H1 (cell line): ENCODE measurements around the gene CD300A. TPM values are rescaled to one million over a fixed set of nuclear protein-coding genes. Genes with fewer than 3 reads are reported as not detected.
A peak's percentile ranks its signal among the peaks of the same experiment; 100 is the strongest.

Source experiments
- CTCF ChIA-PET: fragments of 300-600 bp; sonication (Branson Sonifier 250); formaldehyde crosslinking; loops from one replicate; lab custom pipeline; 2021; ENCODE audit not compliant: partially characterized antibody; lab: Charles Lee
- POLR2A ChIA-PET: fragments of 300-600 bp; sonication (Branson Sonifier 250); formaldehyde crosslinking; loops from one replicate; lab custom pipeline; 2021; ENCODE audit warnings: inconsistent platforms; ENCODE audit not compliant: partially characterized antibody; lab: Charles Lee
- DNase-seq, 2 experiments: peaks; one replicate each; pipeline versions ENCODE4 v3.0.0 to v3.0.0-alpha.2; 2010 to 2022; ENCODE audit warnings: low spot score in 2 of 2, low read depth in 1 of 2, mixed read lengths in 1 of 2
- FAIRE-seq: peaks from 2 replicates; lab custom pipeline; 2011; peaks lifted over from hg19 to GRCh38; lab: Jason Lieb, UNC
- H2AFZ ChIP-seq: 2 replicates; pipeline ENCODE4 v1.8.1; 2012; ENCODE audit warnings: low read length, inconsistent platforms
- H2AK5ac ChIP-seq: 2 replicates; pipeline ENCODE4 v1.6.1; 2013; ENCODE audit warnings: low read depth, low read length
- H2BK120ac ChIP-seq: replicated peaks from 2 replicates; pipeline ENCODE3; 2013; ENCODE audit warnings: low read depth, low read length, inconsistent platforms
- H2BK12ac ChIP-seq: 2 replicates; pipeline ENCODE4 v1.6.1; 2013; ENCODE audit warnings: low read depth, low read length
- H2BK15ac ChIP-seq: 2 replicates; pipeline ENCODE4 v1.6.1; 2013; ENCODE audit warnings: low read length
- H2BK20ac ChIP-seq: 2 replicates; pipeline ENCODE4 v1.6.1; 2013; ENCODE audit warnings: low read length
- H2BK5ac ChIP-seq: 2 replicates; pipeline ENCODE4 v1.6.1; 2013; ENCODE audit warnings: low read depth, low read length
- H3K14ac ChIP-seq: 2 replicates; pipeline ENCODE4 v1.6.1; 2013; ENCODE audit warnings: inconsistent platforms; ENCODE audit not compliant: insufficient read length
- H3K18ac ChIP-seq: 2 replicates; pipeline ENCODE4 v1.6.1; 2013; ENCODE audit warnings: low read length; ENCODE audit errors: extremely low read depth
- H3K23ac ChIP-seq: 2 replicates; pipeline ENCODE4 v1.6.1; 2013; ENCODE audit warnings: inconsistent platforms; ENCODE audit not compliant: insufficient read length
- H3K23me2 ChIP-seq: 2 replicates; pipeline ENCODE4 v1.6.1; 2013; ENCODE audit warnings: low read depth, low read length
- H3K27ac ChIP-seq: 2 replicates; pipeline ENCODE4 v1.6.1; 2011; ENCODE audit warnings: low read depth, low read length, inconsistent platforms
- H3K27me3 ChIP-seq, 4 experiments: replicated peaks in 1 of 4; 1 replicate in 1 of 4; 2 replicates in 3 of 4; pipeline versions ENCODE4 v1.6.1 to v1.8.1; 2011 to 2013; ENCODE audit warnings: low read length in 3 of 4, mild to moderate bottlenecking in 3 of 4, inconsistent platforms in 2 of 4, mixed read lengths in 2 of 4, moderate library complexity in 1 of 4; ENCODE audit not compliant: control insufficient read depth in 3 of 4, insufficient read depth in 3 of 4; ENCODE audit errors: extremely low read depth in 1 of 4
- H3K36me3 ChIP-seq, 4 experiments: 2 replicates each; pipeline versions ENCODE4 v1.6.1 to v1.8.1; 2011 to 2013; ENCODE audit warnings: mild to moderate bottlenecking in 4 of 4, low read length in 3 of 4, moderate library complexity in 2 of 4, control low read depth in 1 of 4, inconsistent platforms in 1 of 4; ENCODE audit not compliant: insufficient read depth in 4 of 4, control insufficient read depth in 2 of 4
- H3K4ac ChIP-seq: replicated peaks from 2 replicates; pipeline ENCODE3; 2013; ENCODE audit warnings: low read length, low read depth, mixed read lengths, inconsistent platforms; ENCODE audit not compliant: insufficient read length
- H3K4me1 ChIP-seq, 4 experiments: replicated peaks in 1 of 4; 1 replicate in 1 of 4; 2 replicates in 3 of 4; pipeline versions ENCODE4 v1.6.1 to v1.8.1; 2011 to 2013; ENCODE audit warnings: low read length in 3 of 4, inconsistent platforms in 2 of 4, mixed read lengths in 1 of 4; ENCODE audit not compliant: insufficient read depth in 4 of 4, control insufficient read depth in 3 of 4
- H3K4me2 ChIP-seq, 2 experiments: 2 replicates each; pipeline versions ENCODE4 v1.6.1 to v1.8.1; 2011 to 2013; ENCODE audit warnings: low read depth in 2 of 2, low read length in 2 of 2, control low read depth in 1 of 2, inconsistent platforms in 1 of 2, mild to moderate bottlenecking in 1 of 2; ENCODE audit not compliant: insufficient read depth in 1 of 2
- H3K4me3 ChIP-seq, 4 experiments: fragments of 200-600, 300-600 bp in 1 of 4; sonication (generic), shearing (Covaris generic), sonication (Bioruptor Twin) in 1 of 4; 2 replicates each; pipeline versions ENCODE4 v1.5.1 to v1.8.1; 2011 to 2016; ENCODE audit warnings: low read length in 4 of 4, low read depth in 3 of 4, control low read depth in 2 of 4, inconsistent platforms in 2 of 4, mild to moderate bottlenecking in 2 of 4, mixed read lengths in 1 of 4, moderate library complexity in 1 of 4; ENCODE audit not compliant: insufficient read depth in 2 of 4; ENCODE audit errors: extremely low read depth in 1 of 4
- H3K56ac ChIP-seq: replicated peaks from 2 replicates; pipeline ENCODE3; 2013; ENCODE audit warnings: low read depth, mild to moderate bottlenecking, mixed read lengths, low read length, inconsistent platforms; ENCODE audit not compliant: insufficient read length
- H3K79me1 ChIP-seq: 2 replicates; pipeline ENCODE4 v1.6.1; 2013; ENCODE audit warnings: low read depth, low read length, control low read depth
- H3K79me2 ChIP-seq, 2 experiments: 2 replicates each; pipeline versions ENCODE4 v1.6.1 to v1.8.1; 2012 to 2013; ENCODE audit warnings: low read length in 2 of 2, mild to moderate bottlenecking in 2 of 2, inconsistent platforms in 1 of 2; ENCODE audit not compliant: insufficient read depth in 2 of 2, control insufficient read depth in 1 of 2
- H3K9ac ChIP-seq, 4 experiments: replicated peaks in 1 of 4; 1 replicate in 1 of 4; 2 replicates in 3 of 4; pipeline versions ENCODE4 v1.6.1 to v1.8.1; 2011 to 2013; ENCODE audit warnings: low read depth in 3 of 4, low read length in 3 of 4, control low read depth in 2 of 4, mild to moderate bottlenecking in 2 of 4, moderate library complexity in 2 of 4, inconsistent platforms in 1 of 4; ENCODE audit errors: extremely low read depth in 1 of 4
- H3K9me3 ChIP-seq, 2 experiments: 2 replicates each; pipeline versions ENCODE4 v1.6.1 to v1.8.1; 2012 to 2013; ENCODE audit warnings: mild to moderate bottlenecking in 2 of 2, moderate library complexity in 2 of 2, control low read depth in 1 of 2, inconsistent platforms in 1 of 2, low read depth in 1 of 2, low read length in 1 of 2, mixed read lengths in 1 of 2; ENCODE audit not compliant: insufficient read depth in 2 of 2
- H4K20me1 ChIP-seq, 2 experiments: replicated peaks in 1 of 2; 2 replicates each; pipeline versions ENCODE3 to v1.8.1; 2011 to 2013; ENCODE audit warnings: inconsistent platforms in 2 of 2, low read length in 2 of 2, mild to moderate bottlenecking in 1 of 2; ENCODE audit not compliant: insufficient read depth in 2 of 2, control insufficient read depth in 1 of 2
- H4K5ac ChIP-seq: 2 replicates; pipeline ENCODE4 v1.6.1; 2013; ENCODE audit warnings: low read length, low read depth, mixed read lengths, inconsistent platforms; ENCODE audit not compliant: insufficient read length
- H4K8ac ChIP-seq: 2 replicates; pipeline ENCODE4 v1.8.0; 2013; ENCODE audit warnings: mild to moderate bottlenecking, moderate library complexity, low read length, inconsistent platforms; ENCODE audit not compliant: insufficient read depth; ENCODE audit errors: extremely low read depth
- H4K91ac ChIP-seq: replicated peaks from 2 replicates; pipeline ENCODE3; 2013; ENCODE audit warnings: low read length, mixed read lengths, inconsistent platforms; ENCODE audit not compliant: insufficient read length
- EZH2 ChIP-seq: fragments of 200-600 bp; sonication (generic); IDR thresholded peaks from 2 replicates; pipeline ENCODE4 v1.7.1; 2012; ENCODE audit warnings: low read depth, mild to moderate bottlenecking, moderate library complexity, low read length, inconsistent platforms; ENCODE audit not compliant: severe bottlenecking
- GABPA ChIP-seq: IDR thresholded peaks from 2 replicates; pipeline ENCODE4 v1.6.1; 2011; ENCODE audit warnings: mild to moderate bottlenecking, low read length, moderate library complexity, borderline replicate concordance; ENCODE audit not compliant: insufficient read depth
- HDAC6 ChIP-seq: IDR thresholded peaks from one replicate; pipeline ENCODE4 v1.7.1; 2012; ENCODE audit warnings: low read depth, mild to moderate bottlenecking, inconsistent platforms, low read length, moderate library complexity
- MAX ChIP-seq: IDR thresholded peaks from 2 replicates; pipeline ENCODE4 v1.6.1; 2012; ENCODE audit warnings: inconsistent platforms
- NANOG ChIP-seq: IDR thresholded peaks from 2 replicates; pipeline ENCODE4 v1.6.1; 2011; ENCODE audit warnings: low read length, low read depth, mild to moderate bottlenecking, inconsistent platforms; ENCODE audit not compliant: insufficient read depth, poor library complexity, severe bottlenecking
- YY1 ChIP-seq: IDR thresholded peaks from 2 replicates; pipeline ENCODE4 v1.6.1; 2011; ENCODE audit warnings: low read depth, mild to moderate bottlenecking, low read length
- WGBS, 2 experiments: shearing (Covaris generic) in 1 of 2; methylation state at CpG; one replicate each; pipeline versions ENCODE4 v1.1.6 to v1.1.7; 2013 to 2015; ENCODE audit warnings: low lambda C conversion rate in 2 of 2, mixed read lengths in 2 of 2, inconsistent platforms in 1 of 2, low coverage in 1 of 2, missing lambda C conversion rate in 1 of 2; ENCODE audit not compliant: insufficient replicate concordance in 2 of 2, insufficient coverage in 1 of 2, insufficient read length in 1 of 2; ENCODE audit errors: extremely low coverage in 1 of 2, missing lambda C conversion rate in 1 of 2; 5-methylcytosine and 5-hydroxymethylcytosine counted together
- long read RNA-seq, 2 experiments: library from RNA in 1 of 2; library from capped mRNA in 1 of 2; stranded (forward); transcript quantifications; one replicate each; pipeline ENCODE4 v2.0.0, GENCODE V29; 2021; ENCODE audit warnings: inconsistent platforms in 1 of 2
- polyA minus RNA-seq, 3 experiments: library from RNA; depleted of rRNA, polyadenylated mRNA; stranded (reverse); fragments of >200 nt; gene quantifications; 1 replicate in 2 of 3; 2 replicates in 1 of 3; pipeline ENCODE4 v1.2.3, GENCODE V29; 2011
- polyA plus RNA-seq, 7 experiments: library from polyadenylated mRNA; depleted of rRNA in 3 of 7; stranded (reverse) in 5 of 7; unstranded in 2 of 7; fragments of >200 nt in 5 of 7; fragments of 200-250 nt in 2 of 7; gene quantifications; 1 replicate in 5 of 7; 2 replicates in 1 of 7; 4 replicates in 1 of 7; pipeline versions ENCODE4 v1.2.1 to v1.2.3, GENCODE V29; 2011 to 2013; ENCODE audit warnings: missing spikeins in 2 of 7, mixed read lengths in 2 of 7
- total RNA-seq: library from RNA; stranded (reverse); fragmentation: NEBNext Ultra II Directional; extraction: Animal tissue kit (Norgen Biotek cat#: 25700); gene quantifications from 2 replicates; pipeline ENCODE4 v1.2.1, GENCODE V29; 2021

CD300A gene
- total RNA-seq (0.46 and 0.52 TPM in 2 replicates), polyA plus RNA-seq (2011; rRNA removed) (1.3 and 1.6 TPM in 2 replicates), polyA minus RNA-seq (2011; rRNA and poly(A)+ RNA removed) (1.2 and 1.8 TPM in 2 replicates)
- polyA plus RNA-seq (2011; cell fraction: cytosol; rRNA removed), result 1.5 TPM
- 2.0 TPM for polyA plus RNA-seq (2011; cell fraction: nucleus; rRNA removed)
- 0.75 to 2.2 TPM (median 1.1 TPM) in 4 replicates for polyA plus RNA-seq (2012, experiment 1 of 2)
- 0.81 TPM for polyA plus RNA-seq (2012, experiment 2 of 2)
- 1.2 TPM for polyA plus RNA-seq (2013, experiment 1 of 2)
- 1.2 TPM for polyA plus RNA-seq (2013, experiment 2 of 2)
- not detected for polyA minus RNA-seq (2011; cell fraction: cytosol; rRNA and poly(A)+ RNA removed)
- polyA minus RNA-seq (2011; cell fraction: nucleus; rRNA and poly(A)+ RNA removed), result 0.30 TPM
- long read RNA-seq, experiment 1, result 0 reads
- long read RNA-seq, experiment 2, partial matches to known transcripts, result 1 of 3 reads
- long read RNA-seq, experiment 2, other reads (novel, unspliced or antisense), result 1 of 3 reads

GRCh38 chr17:74466111-74466827, at the start of gene CD300A:
TSS of gene CD300A (plus strand) at chr17:74466634. CDS start at chr17:74466704, 70 bp downstream.
- peak within 1 kb of the TSS; percentile 87 for H2AFZ ChIP-seq
- POLR2A ChIA-PET, result no interaction called here
- 28% methylated on average over 24 of the region's 25 CpGs; no CpG with 5 or more reads in 1 of the 2 experiments for WGBS, 2 experiments
- TF ChIP-seq MAX (peak; percentile 71), EZH2 (peak; percentile 47), NANOG (no peak), YY1 (no peak), GABPA (no peak), HDAC6 (no peak)

More at GRCh38 chr17:74466111-74466827, at the start of gene CD300A:
- Histone ChIP-seq H2BK120ac (peak within 1 kb of the TSS; percentile 47), H2BK15ac (0 out of 2 replicates have a peak within 1 kb of the TSS, but pooled peaks have one; percentile 20), H3K4me1 (peaks cover 0 to 9% (median 2%) of the 10 kb centered on the region in 4 experiments; a peak in 2 of 7 replicates), H3K27me3 (peaks cover 3 to 25% (median 22%) of the 10 kb centered on the region in 4 experiments), H3K9me3 (no peaks in the 10 kb centered on the region), H3K36me3 (no peaks in the 10 kb centered on the region), H3K9ac (no peak within 1 kb of the TSS), H3K4ac (no peak within 1 kb of the TSS), H3K27ac (no peak within 1 kb of the TSS), H4K5ac (no peak within 1 kb of the TSS), H3K4me2 (peak within 1 kb of the TSS; percentile 79 to 94), H3K23ac (no peak within 1 kb of the TSS), H3K23me2 (peaks cover 26% of the 10 kb centered on the region), H2BK5ac (peak within 1 kb of the TSS; percentile 31; the same call in 1 of the 2 replicates), H2BK12ac (peak within 1 kb of the TSS; percentile 27; the same call in 1 of the 2 replicates), H3K79me1 (no peaks in the 10 kb centered on the region), H4K91ac (no peak within 1 kb of the TSS), H2BK20ac (no peak within 1 kb of the TSS), H4K20me1 (peaks cover 0 to 8% of the 10 kb centered on the region in 2 experiments), H3K56ac (peak within 1 kb of the TSS; percentile 96), H3K14ac (no peak within 1 kb of the TSS), H4K8ac (no peak within 1 kb of the TSS; the same call in 1 of the 2 replicates), H3K79me2 (no peaks in the 10 kb centered on the region), H3K18ac (peak within 1 kb of the TSS; percentile 60), H2AK5ac (peak within 1 kb of the TSS; percentile 79; the same call in 1 of the 2 replicates), H3K4me3 (peak within 1 kb of the TSS; percentile 27 to 68 (median 51); a peak in 7 of 8 replicates)
- peak in 1 of 2 experiments; percentile 68 for DNase-seq
- no peak for FAIRE-seq
- CTCF ChIA-PET, result interaction anchor here (0.6 to 4.1 kb wide), 12 partner anchors 9 to 118 kb away, joined by 3 to 19 read pairs (median 4); no protein-coding TSS in a partner anchor
